ENCODE data around the gene DYRK3. TPM values are rescaled to one million over a fixed set of nuclear protein-coding genes. Genes with fewer than 3 reads are reported as not detected.

DYRK3 gene
- total RNA-seq, 1 donor from 2014 or later: 4.1 TPM

DNA sequence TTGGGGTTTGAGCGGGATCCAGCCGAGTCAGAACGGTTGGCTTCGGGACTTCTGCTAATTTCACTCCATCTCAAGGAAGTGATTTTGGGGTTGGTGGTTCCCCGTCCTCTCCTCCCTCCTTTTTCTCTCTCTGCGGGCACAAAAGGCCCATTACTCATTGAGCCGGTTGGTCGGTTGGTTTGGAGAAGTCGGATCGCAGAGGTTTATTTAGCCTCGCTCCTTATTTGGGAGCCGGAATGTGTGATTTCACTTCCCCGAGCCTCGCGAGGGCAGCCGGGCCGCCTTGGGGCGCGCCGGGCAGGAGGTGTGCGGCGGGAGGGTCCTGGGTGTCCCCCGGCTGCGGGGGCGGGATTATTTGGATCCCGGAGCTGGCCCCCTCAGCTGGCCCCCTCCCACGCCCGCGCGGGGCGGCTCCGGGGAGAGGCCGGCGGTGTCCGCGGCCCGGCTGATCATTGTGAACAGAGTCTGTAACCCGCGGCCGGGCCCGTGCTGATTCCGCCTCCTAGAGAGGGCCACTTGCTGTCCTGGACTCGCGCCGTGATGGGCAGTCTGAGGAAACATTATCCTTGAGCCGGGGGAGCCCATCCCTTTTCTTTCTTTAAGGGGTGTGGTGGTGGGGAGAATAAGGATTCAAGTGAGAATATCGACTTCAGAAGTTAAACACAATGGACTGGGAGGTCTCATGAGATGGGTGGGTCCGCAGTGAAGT lies 50.6 kb downstream of the DYRK3 start:
- no peaks in the 10 kb centered on the region for H3K36me3 Mint-ChIP-seq
- peaks cover 32% of the 10 kb centered on the region for H3K4me1 Mint-ChIP-seq
- H3K27ac Mint-ChIP-seq: peak overlapping the region; percentile 98
- H3K4me3 Mint-ChIP-seq: peak overlapping the region; percentile 86
- peaks cover 33% of the 10 kb centered on the region for H3K27me3 Mint-ChIP-seq (ENCODE audit: low read depth)
- TF ChIP-seq, protein P1, sequence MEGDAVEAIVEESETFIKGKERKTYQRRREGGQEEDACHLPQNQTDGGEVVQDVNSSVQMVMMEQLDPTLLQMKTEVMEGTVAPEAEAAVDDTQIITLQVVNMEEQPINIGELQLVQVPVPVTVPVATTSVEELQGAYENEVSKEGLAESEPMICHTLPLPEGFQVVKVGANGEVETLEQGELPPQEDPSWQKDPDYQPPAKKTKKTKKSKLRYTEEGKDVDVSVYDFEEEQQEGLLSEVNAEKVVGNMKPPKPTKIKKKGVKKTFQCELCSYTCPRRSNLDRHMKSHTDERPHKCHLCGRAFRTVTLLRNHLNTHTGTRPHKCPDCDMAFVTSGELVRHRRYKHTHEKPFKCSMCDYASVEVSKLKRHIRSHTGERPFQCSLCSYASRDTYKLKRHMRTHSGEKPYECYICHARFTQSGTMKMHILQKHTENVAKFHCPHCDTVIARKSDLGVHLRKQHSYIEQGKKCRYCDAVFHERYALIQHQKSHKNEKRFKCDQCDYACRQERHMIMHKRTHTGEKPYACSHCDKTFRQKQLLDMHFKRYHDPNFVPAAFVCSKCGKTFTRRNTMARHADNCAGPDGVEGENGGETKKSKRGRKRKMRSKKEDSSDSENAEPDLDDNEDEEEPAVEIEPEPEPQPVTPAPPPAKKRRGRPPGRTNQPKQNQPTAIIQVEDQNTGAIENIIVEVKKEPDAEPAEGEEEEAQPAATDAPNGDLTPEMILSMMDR (IDR thresholded peaks at IDR 0.05; ENCODE audit: unreplicated experiment): no peak
- no peaks in the 10 kb centered on the region for H3K9me3 Mint-ChIP-seq
- peak; percentile 46 to 69 for DNase-seq (ENCODE audit: low spot score in 2 of 2, unreplicated experiment in 2 of 2)

DNA sequence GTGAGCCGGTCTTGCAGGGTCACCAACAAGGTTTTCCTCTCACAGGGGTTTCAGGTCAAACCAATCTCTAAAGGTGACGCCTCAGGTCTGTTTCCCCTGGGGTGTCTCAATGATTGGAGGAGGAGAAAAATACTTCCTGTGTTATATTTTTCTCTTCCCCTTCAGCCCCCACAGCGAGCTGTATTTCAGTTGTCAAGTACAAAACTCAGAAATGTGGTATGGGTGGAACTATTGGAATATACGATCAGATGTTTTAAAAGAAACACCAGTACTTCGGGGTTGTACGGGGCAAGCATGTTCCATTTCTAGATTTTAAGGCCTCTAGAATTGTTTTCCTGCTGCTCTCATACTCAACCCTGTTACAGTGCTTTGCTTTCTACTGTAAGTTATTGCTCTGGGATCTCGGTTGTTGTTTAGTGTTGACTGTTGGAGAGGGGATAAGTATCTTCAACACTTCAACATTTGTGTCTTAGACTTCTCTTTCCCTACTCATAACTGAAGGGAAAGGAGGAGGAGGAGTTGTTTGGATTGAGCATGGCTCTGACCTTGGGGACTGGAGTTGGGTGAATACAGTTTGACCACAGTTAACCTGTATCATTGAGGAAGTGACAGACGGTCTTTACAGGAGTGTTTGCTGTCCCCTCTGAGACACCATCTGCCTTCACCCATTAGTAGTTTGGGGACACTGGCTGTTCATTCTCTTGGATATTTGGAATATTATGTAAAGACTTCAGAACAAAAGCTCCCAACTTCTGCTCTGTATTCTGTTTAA lies 51.3 kb downstream of the DYRK3 start:
- H3K4me1 Mint-ChIP-seq: peaks cover 32% of the 10 kb centered on the region
- TF ChIP-seq, protein P1 (IDR thresholded peaks at IDR 0.05; ENCODE audit: unreplicated experiment): no peak
- H3K27ac Mint-ChIP-seq: peak overlapping the region; percentile 94

DNA sequence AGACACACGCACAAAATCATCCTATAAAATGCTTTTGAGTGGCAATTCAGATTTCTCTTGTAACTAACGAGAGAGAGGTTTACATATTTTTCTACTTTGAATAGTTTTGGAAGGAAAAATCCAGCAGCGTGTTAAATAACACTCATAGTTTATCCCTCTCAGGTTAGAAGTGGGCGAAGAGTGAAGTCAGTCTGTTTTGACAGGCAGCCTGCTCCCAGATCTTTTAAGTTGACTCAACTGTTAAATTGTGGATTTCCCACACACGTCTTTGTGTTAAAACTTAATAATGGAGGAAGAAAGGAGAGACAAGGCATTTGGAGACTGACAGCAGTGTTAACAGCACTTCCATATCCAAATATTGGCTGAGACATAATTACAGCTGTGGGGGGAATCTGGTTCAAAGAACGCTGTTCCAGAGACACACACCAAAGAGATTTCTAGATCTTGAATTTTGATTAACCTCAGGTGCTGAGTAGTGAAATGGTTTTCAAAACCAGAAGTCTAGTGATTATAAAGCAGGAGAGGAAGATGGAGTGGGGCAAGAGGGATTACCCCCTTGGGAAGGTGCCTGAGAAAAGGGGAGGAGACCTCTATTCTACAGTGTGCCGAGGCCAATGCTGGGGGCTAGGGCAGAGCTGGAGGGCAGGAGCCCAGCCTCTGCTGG lies 52.0 kb downstream of the DYRK3 start:
- DNase-seq (ENCODE audit: low spot score in 2 of 2, unreplicated experiment in 2 of 2): no peak
- TF ChIP-seq, protein P1 (IDR thresholded peaks at IDR 0.05; ENCODE audit: unreplicated experiment): no peak
- no peak overlapping the region for H3K27ac Mint-ChIP-seq
- peak overlapping the region; percentile 86 for H3K4me3 Mint-ChIP-seq
- H3K9me3 Mint-ChIP-seq: no peaks in the 10 kb centered on the region
- no peaks in the 10 kb centered on the region for H3K36me3 Mint-ChIP-seq
- H3K4me1 Mint-ChIP-seq: peaks cover 39% of the 10 kb centered on the region
- peaks cover 21% of the 10 kb centered on the region for H3K27me3 Mint-ChIP-seq (ENCODE audit: low read depth)

More for the DNA sequence above, 51.3 kb downstream of the DYRK3 start:
- no peak for DNase-seq (ENCODE audit: low spot score in 2 of 2, unreplicated experiment in 2 of 2)
- Mint-ChIP-seq H3K36me3 (no peaks in the 10 kb centered on the region), H3K9me3 (no peaks in the 10 kb centered on the region), H3K4me3 (peak overlapping the region; percentile 86), H3K27me3 (ENCODE audit: low read depth) (peaks cover 26% of the 10 kb centered on the region)

DNA sequence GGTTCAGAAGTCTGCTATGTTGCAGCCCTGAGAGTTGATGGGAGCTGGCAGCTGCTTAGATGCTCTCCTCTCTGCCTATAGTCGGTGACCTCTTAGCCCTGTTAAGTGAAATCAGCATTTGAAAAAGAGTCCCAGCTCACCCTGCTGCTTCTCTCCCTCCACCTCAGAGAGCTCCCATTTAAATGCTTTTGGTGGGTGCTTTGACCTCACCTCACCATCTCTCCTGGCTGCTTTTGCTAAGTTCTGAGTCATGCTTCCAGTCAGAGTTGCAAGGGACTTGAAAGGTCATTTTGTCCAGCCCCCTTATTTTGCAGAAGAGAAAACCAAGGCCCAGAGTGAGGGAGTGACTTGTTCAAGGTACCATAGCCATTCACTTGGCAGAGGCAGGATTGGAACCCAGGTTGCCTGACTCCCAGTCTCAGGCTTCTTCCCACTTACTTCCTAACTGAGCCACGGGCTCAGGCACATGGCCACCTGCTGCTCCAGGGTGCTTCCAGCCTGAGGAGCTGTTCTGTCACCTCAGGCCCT lies 52.6 kb downstream of the DYRK3 start:
- no peaks in the 10 kb centered on the region for H3K9me3 Mint-ChIP-seq

DNA sequence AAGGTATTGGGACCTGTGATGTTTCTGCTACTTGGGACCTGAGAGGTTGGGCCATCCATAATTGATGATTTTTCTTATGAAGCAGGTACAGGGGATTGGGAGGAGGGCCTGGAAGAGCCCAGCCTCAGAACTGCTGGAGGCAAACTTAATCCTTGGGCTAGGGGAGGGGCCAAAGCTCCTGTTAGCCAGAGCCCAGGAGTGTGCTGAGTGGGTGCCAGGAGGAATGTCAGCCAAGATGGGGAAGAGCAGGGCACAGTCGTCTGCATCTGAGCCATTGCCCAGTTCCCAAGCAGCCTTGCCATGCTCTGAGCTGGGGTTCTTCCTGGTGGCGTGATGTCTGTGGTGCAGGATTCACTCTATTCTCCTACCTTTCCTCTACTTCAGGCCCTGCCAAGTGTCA lies 55.2 kb downstream of the DYRK3 start:
- H3K4me1 Mint-ChIP-seq: peaks cover 63% of the 10 kb centered on the region
- no peaks in the 10 kb centered on the region for H3K27me3 Mint-ChIP-seq (ENCODE audit: low read depth)
- no peak overlapping the region for H3K4me3 Mint-ChIP-seq
- no peaks in the 10 kb centered on the region for H3K9me3 Mint-ChIP-seq
- TF ChIP-seq, protein P1 (IDR thresholded peaks at IDR 0.05; ENCODE audit: unreplicated experiment): no peak
- no peaks in the 10 kb centered on the region for H3K36me3 Mint-ChIP-seq
- no peak overlapping the region for H3K27ac Mint-ChIP-seq
- no peak for DNase-seq (ENCODE audit: low spot score in 2 of 2, unreplicated experiment in 2 of 2)

More for the DNA sequence above, 52.6 kb downstream of the DYRK3 start:
- H3K36me3 Mint-ChIP-seq: no peaks in the 10 kb centered on the region
- no peak for DNase-seq (ENCODE audit: low spot score in 2 of 2, unreplicated experiment in 2 of 2)
- H3K27me3 Mint-ChIP-seq (ENCODE audit: low read depth): peaks cover 16% of the 10 kb centered on the region
- TF ChIP-seq, protein P1 (IDR thresholded peaks at IDR 0.05; ENCODE audit: unreplicated experiment): no peak
- H3K27ac Mint-ChIP-seq: no peak overlapping the region
- H3K4me3 Mint-ChIP-seq: no peak overlapping the region
- peaks cover 45% of the 10 kb centered on the region for H3K4me1 Mint-ChIP-seq
